Measurements from ENCODE around the gene RNF141.

The RNF141 gene

DNA sequence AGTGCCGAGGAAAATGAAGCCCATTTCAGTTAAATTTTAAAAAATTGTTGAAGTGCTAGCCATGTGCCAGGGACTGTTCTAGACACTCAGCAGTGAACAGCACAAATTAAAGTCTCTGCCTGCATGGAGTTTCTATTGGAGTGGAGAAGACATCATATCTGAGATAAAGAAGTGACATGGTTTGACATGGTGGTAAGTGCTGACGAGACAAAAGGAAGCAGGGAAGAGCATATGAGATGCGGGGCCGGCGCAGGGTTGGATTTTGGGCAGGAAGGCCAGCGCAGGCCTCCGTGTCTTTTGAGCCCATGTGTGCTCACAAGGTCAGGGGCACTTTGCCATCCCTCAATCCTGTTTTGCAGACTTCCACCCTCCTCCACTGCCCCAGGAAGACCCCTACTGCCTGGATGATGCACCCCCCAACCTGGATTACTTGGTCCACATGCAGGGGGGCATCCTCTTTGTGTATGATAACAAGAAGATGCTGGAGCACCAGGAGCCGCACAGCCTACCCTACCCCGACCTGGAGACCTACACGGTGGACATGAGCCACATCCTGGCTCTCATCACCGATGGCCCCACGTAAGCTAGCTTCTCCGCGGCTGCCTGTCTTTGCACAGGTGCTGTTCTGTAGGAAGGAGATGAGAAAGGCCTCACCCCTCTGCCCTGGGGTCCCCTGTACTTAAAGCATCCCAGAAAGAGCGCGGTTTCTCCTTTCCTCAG lies 56.4 kb downstream of the RNF141 start:
- ATAC-seq, result no peak
- TF ChIP-seq, protein P1, sequence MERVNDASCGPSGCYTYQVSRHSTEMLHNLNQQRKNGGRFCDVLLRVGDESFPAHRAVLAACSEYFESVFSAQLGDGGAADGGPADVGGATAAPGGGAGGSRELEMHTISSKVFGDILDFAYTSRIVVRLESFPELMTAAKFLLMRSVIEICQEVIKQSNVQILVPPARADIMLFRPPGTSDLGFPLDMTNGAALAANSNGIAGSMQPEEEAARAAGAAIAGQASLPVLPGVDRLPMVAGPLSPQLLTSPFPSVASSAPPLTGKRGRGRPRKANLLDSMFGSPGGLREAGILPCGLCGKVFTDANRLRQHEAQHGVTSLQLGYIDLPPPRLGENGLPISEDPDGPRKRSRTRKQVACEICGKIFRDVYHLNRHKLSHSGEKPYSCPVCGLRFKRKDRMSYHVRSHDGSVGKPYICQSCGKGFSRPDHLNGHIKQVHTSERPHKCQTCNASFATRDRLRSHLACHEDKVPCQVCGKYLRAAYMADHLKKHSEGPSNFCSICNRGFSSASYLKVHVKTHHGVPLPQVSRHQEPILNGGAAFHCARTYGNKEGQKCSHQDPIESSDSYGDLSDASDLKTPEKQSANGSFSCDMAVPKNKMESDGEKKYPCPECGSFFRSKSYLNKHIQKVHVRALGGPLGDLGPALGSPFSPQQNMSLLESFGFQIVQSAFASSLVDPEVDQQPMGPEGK (CRISPR knock-in tag; IDR thresholded peaks at IDR 0.05; ENCODE audit: borderline replicate concordance), result no peak
- TF ChIP-seq ZNF70 (CRISPR knock-in tag; IDR thresholded peaks at IDR 0.05), result no peak
- no peak for TF ChIP-seq TCF4 (CRISPR knock-in tag; IDR thresholded peaks at IDR 0.05; ENCODE audit: borderline replicate concordance)
- no peak for TF ChIP-seq SNAI2 (CRISPR knock-in tag; IDR thresholded peaks at IDR 0.05)
- TF ChIP-seq BACH2 (CRISPR knock-in tag; IDR thresholded peaks at IDR 0.05; ENCODE audit: borderline replicate concordance), result no peak
- TF ChIP-seq ISL1 (CRISPR knock-in tag; IDR thresholded peaks at IDR 0.05), result no peak
- TF ChIP-seq ARNTL (CRISPR knock-in tag; IDR thresholded peaks at IDR 0.05; ENCODE audit: borderline replicate concordance, low read depth), result no peak
- no peak for TF ChIP-seq ESRRG (CRISPR knock-in tag; IDR thresholded peaks at IDR 0.05)
- TF ChIP-seq ZC3H10 (CRISPR knock-in tag; IDR thresholded peaks at IDR 0.05), result no peak
- no peak for TF ChIP-seq RARB (CRISPR knock-in tag; IDR thresholded peaks at IDR 0.05)
- TF ChIP-seq, protein P2, sequence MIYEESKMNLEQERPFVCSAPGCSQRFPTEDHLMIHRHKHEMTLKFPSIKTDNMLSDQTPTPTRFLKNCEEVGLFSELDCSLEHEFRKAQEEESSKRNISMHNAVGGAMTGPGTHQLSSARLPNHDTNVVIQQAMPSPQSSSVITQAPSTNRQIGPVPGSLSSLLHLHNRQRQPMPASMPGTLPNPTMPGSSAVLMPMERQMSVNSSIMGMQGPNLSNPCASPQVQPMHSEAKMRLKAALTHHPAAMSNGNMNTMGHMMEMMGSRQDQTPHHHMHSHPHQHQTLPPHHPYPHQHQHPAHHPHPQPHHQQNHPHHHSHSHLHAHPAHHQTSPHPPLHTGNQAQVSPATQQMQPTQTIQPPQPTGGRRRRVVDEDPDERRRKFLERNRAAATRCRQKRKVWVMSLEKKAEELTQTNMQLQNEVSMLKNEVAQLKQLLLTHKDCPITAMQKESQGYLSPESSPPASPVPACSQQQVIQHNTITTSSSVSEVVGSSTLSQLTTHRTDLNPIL (CRISPR knock-in tag; IDR thresholded peaks at IDR 0.05; ENCODE audit: low read depth), result no peak
- TF ChIP-seq, protein P3, sequence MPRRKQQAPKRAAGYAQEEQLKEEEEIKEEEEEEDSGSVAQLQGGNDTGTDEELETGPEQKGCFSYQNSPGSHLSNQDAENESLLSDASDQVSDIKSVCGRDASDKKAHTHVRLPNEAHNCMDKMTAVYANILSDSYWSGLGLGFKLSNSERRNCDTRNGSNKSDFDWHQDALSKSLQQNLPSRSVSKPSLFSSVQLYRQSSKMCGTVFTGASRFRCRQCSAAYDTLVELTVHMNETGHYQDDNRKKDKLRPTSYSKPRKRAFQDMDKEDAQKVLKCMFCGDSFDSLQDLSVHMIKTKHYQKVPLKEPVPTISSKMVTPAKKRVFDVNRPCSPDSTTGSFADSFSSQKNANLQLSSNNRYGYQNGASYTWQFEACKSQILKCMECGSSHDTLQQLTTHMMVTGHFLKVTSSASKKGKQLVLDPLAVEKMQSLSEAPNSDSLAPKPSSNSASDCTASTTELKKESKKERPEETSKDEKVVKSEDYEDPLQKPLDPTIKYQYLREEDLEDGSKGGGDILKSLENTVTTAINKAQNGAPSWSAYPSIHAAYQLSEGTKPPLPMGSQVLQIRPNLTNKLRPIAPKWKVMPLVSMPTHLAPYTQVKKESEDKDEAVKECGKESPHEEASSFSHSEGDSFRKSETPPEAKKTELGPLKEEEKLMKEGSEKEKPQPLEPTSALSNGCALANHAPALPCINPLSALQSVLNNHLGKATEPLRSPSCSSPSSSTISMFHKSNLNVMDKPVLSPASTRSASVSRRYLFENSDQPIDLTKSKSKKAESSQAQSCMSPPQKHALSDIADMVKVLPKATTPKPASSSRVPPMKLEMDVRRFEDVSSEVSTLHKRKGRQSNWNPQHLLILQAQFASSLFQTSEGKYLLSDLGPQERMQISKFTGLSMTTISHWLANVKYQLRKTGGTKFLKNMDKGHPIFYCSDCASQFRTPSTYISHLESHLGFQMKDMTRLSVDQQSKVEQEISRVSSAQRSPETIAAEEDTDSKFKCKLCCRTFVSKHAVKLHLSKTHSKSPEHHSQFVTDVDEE (CRISPR knock-in tag; IDR thresholded peaks at IDR 0.05), result no peak
- no peak for TF ChIP-seq ZNF565 (CRISPR knock-in tag; conservative IDR thresholded peaks at IDR 0.05; ENCODE audit: low read depth)

DNA sequence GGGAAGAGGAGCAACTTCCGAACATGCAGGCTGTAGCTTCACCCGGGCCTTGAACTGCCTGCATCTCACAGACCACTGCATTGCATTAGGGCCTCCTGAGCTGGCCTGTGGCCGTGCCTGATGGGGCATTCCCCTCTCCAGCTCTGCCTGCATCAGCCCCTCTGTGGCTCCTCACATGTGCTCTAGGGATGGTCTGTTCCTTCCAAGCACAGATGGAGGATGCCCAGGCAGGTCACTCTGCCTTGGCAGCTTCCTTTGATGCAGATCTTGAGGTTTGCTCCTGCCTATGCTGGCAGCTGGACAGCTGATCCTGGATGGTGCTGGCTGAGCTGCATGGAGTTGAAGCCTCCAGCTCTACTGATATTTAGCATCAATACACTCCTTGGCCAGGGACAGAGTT lies 57.4 kb downstream of the RNF141 start:
- ATAC-seq, result no peak

More for the DNA sequence above, 57.4 kb downstream of the RNF141 start:
- TF ChIP-seq GLIS3 (CRISPR knock-in tag; IDR thresholded peaks at IDR 0.05), result no peak
- no peak for TF ChIP-seq ISL1 (CRISPR knock-in tag; IDR thresholded peaks at IDR 0.05)
- TF ChIP-seq, protein P4, sequence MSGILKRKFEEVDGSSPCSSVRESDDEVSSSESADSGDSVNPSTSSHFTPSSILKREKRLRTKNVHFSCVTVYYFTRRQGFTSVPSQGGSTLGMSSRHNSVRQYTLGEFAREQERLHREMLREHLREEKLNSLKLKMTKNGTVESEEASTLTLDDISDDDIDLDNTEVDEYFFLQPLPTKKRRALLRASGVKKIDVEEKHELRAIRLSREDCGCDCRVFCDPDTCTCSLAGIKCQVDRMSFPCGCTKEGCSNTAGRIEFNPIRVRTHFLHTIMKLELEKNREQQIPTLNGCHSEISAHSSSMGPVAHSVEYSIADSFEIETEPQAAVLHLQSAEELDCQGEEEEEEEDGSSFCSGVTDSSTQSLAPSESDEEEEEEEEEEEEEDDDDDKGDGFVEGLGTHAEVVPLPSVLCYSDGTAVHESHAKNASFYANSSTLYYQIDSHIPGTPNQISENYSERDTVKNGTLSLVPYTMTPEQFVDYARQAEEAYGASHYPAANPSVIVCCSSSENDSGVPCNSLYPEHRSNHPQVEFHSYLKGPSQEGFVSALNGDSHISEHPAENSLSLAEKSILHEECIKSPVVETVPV (CRISPR knock-in tag; IDR thresholded peaks at IDR 0.05), result no peak
- TF ChIP-seq ZC3H10 (CRISPR knock-in tag; IDR thresholded peaks at IDR 0.05), result no peak
- no peak for TF ChIP-seq TCF4 (CRISPR knock-in tag; IDR thresholded peaks at IDR 0.05; ENCODE audit: borderline replicate concordance)
- TF ChIP-seq ZNF70 (CRISPR knock-in tag; IDR thresholded peaks at IDR 0.05), result no peak
- TF ChIP-seq OSR1 (CRISPR knock-in tag; IDR thresholded peaks at IDR 0.05), result no peak
- TF ChIP-seq, protein P2 (CRISPR knock-in tag; IDR thresholded peaks at IDR 0.05; ENCODE audit: low read depth), result no peak
- TF ChIP-seq PPARA (CRISPR knock-in tag; IDR thresholded peaks at IDR 0.05; ENCODE audit: borderline replicate concordance), result no peak
- TF ChIP-seq BACH2 (CRISPR knock-in tag; IDR thresholded peaks at IDR 0.05; ENCODE audit: borderline replicate concordance), result no peak
- TF ChIP-seq TOX (CRISPR knock-in tag; IDR thresholded peaks at IDR 0.05; ENCODE audit: borderline replicate concordance), result no peak
- TF ChIP-seq ZFP30 (CRISPR knock-in tag; IDR thresholded peaks at IDR 0.05), result no peak
- no peak for TF ChIP-seq CSDC2 (CRISPR knock-in tag; IDR thresholded peaks at IDR 0.05)
- TF ChIP-seq ZNF565 (CRISPR knock-in tag; conservative IDR thresholded peaks at IDR 0.05; ENCODE audit: low read depth), result no peak
- no peak for TF ChIP-seq ZFP3 (CRISPR knock-in tag; IDR thresholded peaks at IDR 0.05)
- TF ChIP-seq, protein P1 (CRISPR knock-in tag; IDR thresholded peaks at IDR 0.05; ENCODE audit: borderline replicate concordance), result no peak
- TF ChIP-seq ESRRG (CRISPR knock-in tag; IDR thresholded peaks at IDR 0.05), result no peak
- TF ChIP-seq SNAI2 (CRISPR knock-in tag; IDR thresholded peaks at IDR 0.05), result no peak
- no peak for TF ChIP-seq ARNTL (CRISPR knock-in tag; IDR thresholded peaks at IDR 0.05; ENCODE audit: borderline replicate concordance, low read depth)
